WTC11 (cell line): Measurements from ENCODE around the gene C14orf93. TPM values are rescaled to one million over a fixed set of nuclear protein-coding genes. Genes with fewer than 3 reads are reported as not detected.
A peak's percentile ranks its signal among the peaks of the same experiment; 100 is the strongest.

ENCODE experiments used
- ATAC-seq: fragments of 200-7000 bp; cut with Tn5 transposase; 2 replicates; pipeline ENCODE4 v1.10.0; 2021; ENCODE audit warnings: mild to moderate bottlenecking, moderate library complexity
- CTCF ChIA-PET: fragments of 300-600 bp; sonication (Branson Sonifier 250); formaldehyde crosslinking; loops from one replicate; lab custom pipeline; 2021; ENCODE audit warnings: antibody characterized with exemption; lab: Charles Lee
- POLR2A ChIA-PET: fragments of 350-600 bp; sonication (Branson Sonifier 250); formaldehyde crosslinking; loops from one replicate; lab custom pipeline; 2021; ENCODE audit warnings: antibody characterized with exemption; lab: Charles Lee
- DNase-seq: peaks from one replicate; pipeline ENCODE4 v3.0.0; 2021; ENCODE audit warnings: low spot score
- H3K27ac Mint-ChIP-seq: 2 replicates; pipeline ENCODE4 v1.8.0; 2021; ENCODE audit warnings: mixed read lengths
- H3K27me3 Mint-ChIP-seq: 2 replicates; pipeline ENCODE4 v1.8.0; 2021; ENCODE audit warnings: low read depth, mild to moderate bottlenecking, moderate library complexity, mixed read lengths
- H3K36me3 Mint-ChIP-seq: 2 replicates; pipeline ENCODE4 v1.8.0; 2021; ENCODE audit warnings: mixed read lengths
- H3K4me1 Mint-ChIP-seq: 2 replicates; pipeline ENCODE4 v1.8.0; 2022; ENCODE audit warnings: mixed read lengths
- H3K4me3 Mint-ChIP-seq: 2 replicates; pipeline ENCODE4 v1.8.0; 2021; ENCODE audit warnings: mild to moderate bottlenecking, moderate library complexity, mixed read lengths
- H3K9me3 Mint-ChIP-seq: 2 replicates; pipeline ENCODE4 v1.8.0; 2021; ENCODE audit warnings: mixed read lengths
- AFF4 ChIP-seq: sonication (generic); formaldehyde crosslinking; IDR thresholded peaks from 2 replicates; pipeline ENCODE4 v1.8.1; 2023; ENCODE audit warnings: mild to moderate bottlenecking, missing genetic modification reagents, borderline replicate concordance
- CDX4 ChIP-seq: fragments of 250-450 bp; sonication (Bioruptor Pico); IDR thresholded peaks from 2 replicates; pipeline ENCODE4 v1.9.0; 2021; ENCODE audit warnings: moderate library complexity, mild to moderate bottlenecking, inconsistent platforms, borderline replicate concordance
- CREB1 ChIP-seq: sonication (generic); formaldehyde crosslinking; IDR thresholded peaks from 2 replicates; pipeline ENCODE4 v1.8.0; 2023; ENCODE audit warnings: mild to moderate bottlenecking, missing genetic modification reagents
- CREM ChIP-seq: sonication (generic); formaldehyde crosslinking; IDR thresholded peaks from 2 replicates; pipeline ENCODE4 v1.8.1; 2022; ENCODE audit warnings: mild to moderate bottlenecking, missing genetic modification reagents, moderate library complexity
- FOXP1 ChIP-seq: sonication (generic); formaldehyde crosslinking; IDR thresholded peaks from 2 replicates; pipeline ENCODE4 v1.8.0; 2022; ENCODE audit warnings: missing genetic modification reagents, mild to moderate bottlenecking, moderate library complexity, borderline replicate concordance
- NR2C2 ChIP-seq: sonication (generic); formaldehyde crosslinking; IDR thresholded peaks from 2 replicates; pipeline ENCODE4 v1.8.0; 2022; ENCODE audit warnings: mild to moderate bottlenecking, missing genetic modification reagents
- TCF7 ChIP-seq: sonication (generic); formaldehyde crosslinking; IDR thresholded peaks from 2 replicates; pipeline ENCODE4 v1.8.0; 2022; ENCODE audit warnings: mild to moderate bottlenecking, low read depth, missing genetic modification reagents, moderate library complexity
- ZMAT4 ChIP-seq: fragments of 250-450 bp; sonication (Bioruptor Pico); IDR thresholded peaks from 2 replicates; pipeline ENCODE4 v1.9.0; 2021; ENCODE audit warnings: mild to moderate bottlenecking
- ZNF263 ChIP-seq: sonication (generic); formaldehyde crosslinking; IDR thresholded peaks from 2 replicates; pipeline ENCODE4 v1.8.1; 2022; ENCODE audit warnings: low read depth, mild to moderate bottlenecking, moderate library complexity, missing genetic modification reagents
- ZNF281 ChIP-seq: sonication (generic); formaldehyde crosslinking; IDR thresholded peaks from 2 replicates; pipeline ENCODE4 v1.8.0; 2023; ENCODE audit warnings: mild to moderate bottlenecking, missing genetic modification reagents
- ZNF317 ChIP-seq: sonication (generic); formaldehyde crosslinking; IDR thresholded peaks from 2 replicates; pipeline ENCODE4 v1.8.1; 2023; ENCODE audit warnings: low read depth, mild to moderate bottlenecking, moderate library complexity, missing genetic modification reagents, borderline replicate concordance
- ZNF425 ChIP-seq: fragments of 250-450 bp; sonication (Bioruptor Pico); conservative IDR thresholded peaks from 2 replicates; pipeline ENCODE4 v1.9.0; 2021; ENCODE audit warnings: mild to moderate bottlenecking
- ZNF512 ChIP-seq: sonication (generic); formaldehyde crosslinking; IDR thresholded peaks from 2 replicates; pipeline ENCODE4 v1.8.1; 2022; ENCODE audit warnings: missing genetic modification reagents, borderline replicate concordance
- ZNF671 ChIP-seq: fragments of 250-450 bp; sonication (Bioruptor Pico); IDR thresholded peaks from 2 replicates; pipeline ENCODE4 v1.8.0; 2021; ENCODE audit warnings: mild to moderate bottlenecking
- total RNA-seq: library from RNA; stranded (reverse); gene quantifications from 3 replicates; pipeline ENCODE4 v1.2.3, GENCODE V29; 2021

Gene C14orf93
- total RNA-seq, 1 experiment from 2014 or later, result 8.1 TPM

- H3K4me1 Mint-ChIP-seq, result peaks cover 16% of the 10 kb centered on the region
Observed at GRCh38 chr14:23055621-23056144, 45.7 kb upstream of the C14orf93 start.

GRCh38 chr14:23055147-23055550 is 45.2 kb upstream of the C14orf93 start:
- ATAC-seq (no peak), DNase-seq (no peak)
- no peak overlapping the region for H3K27ac Mint-ChIP-seq
- H3K4me3 Mint-ChIP-seq, result no peak overlapping the region
- H3K9me3 Mint-ChIP-seq, result no peaks in the 10 kb centered on the region
- H3K27me3 Mint-ChIP-seq, result peaks cover 5% of the 10 kb centered on the region; the same call in 1 of the 2 replicates
- H3K4me1 Mint-ChIP-seq, result peaks cover 16% of the 10 kb centered on the region
- POLR2A ChIA-PET, result interaction anchor here (1.4 to 1.7 kb wide), 2 partner anchors 60 to 73 kb away, joined by 4 read pairs; partner anchors contain the start of gene AJUBA
- CTCF ChIA-PET, result interaction anchor here (0.6 to 8.8 kb wide), 17 partner anchors 13 to 233 kb away, joined by 3 to 224 read pairs (median 16); partner anchors contain the start of genes AJUBA, PRMT5 and PSMB11
- H3K36me3 Mint-ChIP-seq, result peaks cover 11% of the 10 kb centered on the region
- no peak for TF ChIP-seq CREM (CRISPR knock-in tag)
- no peak for TF ChIP-seq ZNF671
- no peak for TF ChIP-seq ZNF425 (CRISPR knock-in tag)
- no peak for TF ChIP-seq CDX4 (CRISPR knock-in tag)
- no peak for TF ChIP-seq ZMAT4
- TF ChIP-seq NR2C2, result no peak
- no peak for TF ChIP-seq ZNF263 (CRISPR knock-in tag)

More at GRCh38 chr14:23055621-23056144, 45.7 kb upstream of the C14orf93 start:
- peaks cover 5% of the 10 kb centered on the region; the same call in 1 of the 2 replicates for H3K27me3 Mint-ChIP-seq
- no peak for TF ChIP-seq FOXP1
- TF ChIP-seq CREB1 (CRISPR knock-in tag), result no peak
- no peak for TF ChIP-seq ZNF317 (CRISPR knock-in tag)
- no peak for TF ChIP-seq TCF7 (CRISPR knock-in tag)
- no peak for TF ChIP-seq ZNF512 (CRISPR knock-in tag)
- TF ChIP-seq ZNF281, result no peak
- no peak for TF ChIP-seq AFF4
- TF ChIP-seq, all 79 proteins: peak for 0
- ChIA-PET POLR2A (interaction anchor here (1.3 to 1.7 kb wide), 3 partner anchors 40 to 73 kb away, joined by 4 to 5 read pairs (median 4); partner anchors contain the start of genes ACIN1, AJUBA and C14orf119), CTCF (interaction anchor here (0.8 to 8.8 kb wide), 18 partner anchors 13 to 234 kb away, joined by 3 to 224 read pairs (median 12); partner anchors contain the start of genes AJUBA, PRMT5 and PSMB11)
- ATAC-seq (no peak), DNase-seq (no peak)
- peak overlapping the region; percentile 71 for H3K4me3 Mint-ChIP-seq
- no peak overlapping the region; the same call in 1 of the 2 replicates for H3K27ac Mint-ChIP-seq
- H3K9me3 Mint-ChIP-seq, result no peaks in the 10 kb centered on the region
- peaks cover 14% of the 10 kb centered on the region for H3K36me3 Mint-ChIP-seq
